Esophagus squamous epithelium (tissue), 4 donors: ENCODE data around the gene SLC47A2.

Source experiments
- CTCF ChIP-seq, 6 experiments: fragments of 450-650 bp in 4 of 6; fragments of 200-600 bp in 2 of 6; sonication (generic) in 2 of 6; IDR thresholded peaks; one replicate each; pipeline ENCODE4 v1.5.1; 2016 to 2019; ENCODE audit warnings: antibody characterized with exemption in 6 of 6, mild to moderate bottlenecking in 4 of 6, moderate library complexity in 4 of 6
- POLR2A ChIP-seq, 4 donors: fragments of 450-650 bp; IDR thresholded peaks; one replicate each; pipeline ENCODE4 v1.6.1; 2017; ENCODE audit warnings: antibody characterized with exemption in 4 of 4, mild to moderate bottlenecking in 4 of 4, moderate library complexity in 3 of 4

GRCh38 chr17:19742495-19742894, 26.1 kb upstream of the SLC47A2 start:
- TF ChIP-seq CTCF (IDR thresholded peaks at IDR 0.05) = no peak
- no peak for TF ChIP-seq POLR2A (IDR thresholded peaks at IDR 0.05)
